PC-3 (cell line): ENCODE data around the gene CFAP73. TPM values are rescaled to one million over a fixed set of nuclear protein-coding genes. Genes with fewer than 3 reads are reported as not detected.

ENCODE experiments used
- ATAC-seq: fragments of 200-7000 bp; cut with Tn5 transposase; 2 replicates; pipeline ENCODE4 v1.9.1; 2020; ENCODE audit warnings: mild to moderate bottlenecking, moderate library complexity
- BruUV-seq: library from RNA; stranded (reverse); fragments of 400-500 nt; replicated peaks from 2 replicates; lab custom pipeline; 2021; lab: Mats Ljungman, UMichigan
- CTCF ChIA-PET: fragments of 300-600 bp; sonication (Branson Sonifier 250); formaldehyde crosslinking; loops from one replicate; lab custom pipeline; 2022; ENCODE audit warnings: antibody characterized with exemption; lab: Charles Lee
- POLR2A ChIA-PET: fragments of 300-600 bp; sonication (Branson Sonifier 250); formaldehyde crosslinking; loops from one replicate; lab custom pipeline; 2022; ENCODE audit warnings: antibody characterized with exemption; ENCODE audit not compliant: unreplicated experiment; lab: Charles Lee
- DNase-seq: peaks from one replicate; pipeline ENCODE4 v3.0.0-alpha.2; 2015
- H2AFZ ChIP-seq: fragments of 300-600 bp; sonication (generic); 2 replicates; pipeline ENCODE4 v1.6.0; 2016; ENCODE audit warnings: antibody characterized with exemption, low read length
- H3F3A ChIP-seq: fragments of 300-600 bp; sonication (generic); one replicate; pipeline ENCODE4 v1.6.0; 2017; ENCODE audit warnings: antibody characterized with exemption, low read length, control low read depth, mild to moderate bottlenecking; ENCODE audit not compliant: unreplicated experiment
- H3K27ac ChIP-seq: fragments of 300-600 bp; sonication (generic); 2 replicates; pipeline ENCODE4 v1.5.1; 2016; ENCODE audit warnings: mild to moderate bottlenecking, low read length
- H3K27me3 ChIP-seq: fragments of 300-600 bp; sonication (generic); 2 replicates; pipeline ENCODE4 v1.6.1; 2016; ENCODE audit warnings: low read length, mixed read lengths
- H3K36me3 ChIP-seq: fragments of 300-600 bp; sonication (generic); 2 replicates; pipeline ENCODE4 v1.6.1; 2016; ENCODE audit warnings: low read depth, mixed run types, low read length, mixed read lengths
- H3K4me1 ChIP-seq: fragments of 300-600 bp; sonication (generic); 2 replicates; pipeline ENCODE4 v1.5.1; 2016; ENCODE audit warnings: low read length; ENCODE audit not compliant: insufficient read depth
- H3K4me2 ChIP-seq: fragments of 300-600 bp; sonication (generic); 2 replicates; pipeline ENCODE4 v1.6.0; 2016; ENCODE audit warnings: low read length
- H3K4me3 ChIP-seq: fragments of 300-600 bp; sonication (generic); 2 replicates; pipeline ENCODE4 v1.5.1; 2016; ENCODE audit warnings: mild to moderate bottlenecking, low read length, mixed read lengths
- H3K79me2 ChIP-seq: fragments of 300-600 bp; sonication (generic); 2 replicates; pipeline ENCODE4 v1.6.1; 2017; ENCODE audit warnings: low read length, mixed read lengths
- H3K9ac ChIP-seq: fragments of 300-600 bp; sonication (generic); 2 replicates; pipeline ENCODE4 v1.6.0; 2016; ENCODE audit warnings: mild to moderate bottlenecking, low read length
- H3K9me2 ChIP-seq: fragments of 300-600 bp; sonication (generic); replicated peaks from 2 replicates; pipeline ENCODE4 v1.6.1; 2016; ENCODE audit warnings: mixed run types, low read length, mixed read lengths
- H3K9me3 ChIP-seq: fragments of 300-600 bp; sonication (generic); 2 replicates; pipeline ENCODE4 v1.6.1; 2016; ENCODE audit warnings: low read length, mixed read lengths
- H4K20me1 ChIP-seq: fragments of 300-600 bp; sonication (generic); 2 replicates; pipeline ENCODE4 v1.6.1; 2016; ENCODE audit warnings: low read length, mixed read lengths
- CTCF ChIP-seq: fragments of 300-600 bp; sonication (generic); conservative IDR thresholded peaks from 2 replicates; pipeline ENCODE4 v1.5.1; 2017; ENCODE audit warnings: antibody characterized with exemption, low read depth, mild to moderate bottlenecking, low read length
- EZH2 ChIP-seq: fragments of 300-600 bp; sonication (generic); IDR thresholded peaks from one replicate; pipeline ENCODE4 v1.6.1; 2017; ENCODE audit warnings: antibody characterized with exemption, mild to moderate bottlenecking, low read length; ENCODE audit not compliant: unreplicated experiment
- EZH2phosphoT487 ChIP-seq: fragments of 300-600 bp; sonication (generic); IDR thresholded peaks from 2 replicates; pipeline ENCODE4 v1.6.1; 2018; ENCODE audit warnings: mild to moderate bottlenecking, antibody characterized with exemption, low read length, borderline replicate concordance
- intact Hi-C: fragments of 100-400 bp; cut with micrococcal nuclease; formaldehyde crosslinking; loops from 2 replicates; pipeline ENCODE4 v1.9.0; 2023
- total RNA-seq: library from RNA; depleted of rRNA; stranded (reverse); fragments of >200 nt; gene quantifications from 2 replicates; pipeline ENCODE4 v1.2.3, GENCODE V29; 2014

The CFAP73 gene
- total RNA-seq, 1 experiment from 2014 or later, result not detected

GRCh38 chr12:113154351-113154973 is 4.9 kb downstream of the CFAP73 start:
- BruUV-seq, result no TSS peak
- ChIA-PET POLR2A (no interaction called here), CTCF (no interaction called here)
- intact Hi-C loops, result loop anchor here (10.0 kb wide), 1 partner anchor 60 kb away; no protein-coding TSS in a partner anchor
- Histone ChIP-seq H2AFZ (no peak overlapping the region), H4K20me1 (no peaks in the 10 kb centered on the region), H3F3A (no peaks in the 10 kb centered on the region), H3K9ac (no peak overlapping the region), H3K4me3 (no peak overlapping the region), H3K36me3 (peaks cover 20% of the 10 kb centered on the region; the same call in 1 of the 2 replicates), H3K9me3 (no peaks in the 10 kb centered on the region), H3K4me2 (no peak overlapping the region), H3K9me2 (no peaks in the 10 kb centered on the region), H3K79me2 (no peaks in the 10 kb centered on the region), H3K4me1 (peaks cover 7% of the 10 kb centered on the region; the same call in 1 of the 2 replicates), H3K27me3 (no peaks in the 10 kb centered on the region), H3K27ac (no peak overlapping the region)
- ATAC-seq (no peak), DNase-seq (no peak)
- TF ChIP-seq EZH2phosphoT487 (no peak), EZH2 (no peak), CTCF (no peak)

GRCh38 chr12:113155060-113155459 is 5.5 kb downstream of the CFAP73 start:
- intact Hi-C loops, result loop anchor here (10.0 kb wide), 1 partner anchor 60 kb away; no protein-coding TSS in a partner anchor
- Histone ChIP-seq H2AFZ (no peak overlapping the region), H3K9me2 (no peaks in the 10 kb centered on the region), H3K9me3 (no peaks in the 10 kb centered on the region), H3K4me2 (no peak overlapping the region), H3F3A (no peaks in the 10 kb centered on the region), H3K36me3 (peaks cover 26% of the 10 kb centered on the region; the same call in 1 of the 2 replicates), H3K4me3 (no peak overlapping the region), H3K9ac (no peak overlapping the region), H3K4me1 (peaks cover 7% of the 10 kb centered on the region; the same call in 1 of the 2 replicates), H3K79me2 (no peaks in the 10 kb centered on the region), H3K27ac (no peak overlapping the region), H4K20me1 (no peaks in the 10 kb centered on the region), H3K27me3 (no peaks in the 10 kb centered on the region)
- ChIA-PET POLR2A (no interaction called here), CTCF (no interaction called here)
- no TSS peak for BruUV-seq
- no peak for DNase-seq
- no peak for ATAC-seq
- no peak for TF ChIP-seq EZH2phosphoT487
- no peak for TF ChIP-seq CTCF
- TF ChIP-seq EZH2, result no peak

- Histone ChIP-seq H3K9ac (no peak overlapping the region), H3K9me3 (no peaks in the 10 kb centered on the region), H3F3A (no peaks in the 10 kb centered on the region), H3K9me2 (no peaks in the 10 kb centered on the region), H3K27ac (no peak overlapping the region), H3K27me3 (no peaks in the 10 kb centered on the region), H3K36me3 (peaks cover 31% of the 10 kb centered on the region), H3K4me3 (no peak overlapping the region), H2AFZ (no peak overlapping the region), H4K20me1 (peaks cover 4% of the 10 kb centered on the region; the same call in 1 of the 2 replicates), H3K4me1 (peaks cover 7% of the 10 kb centered on the region; the same call in 1 of the 2 replicates), H3K4me2 (no peak overlapping the region), H3K79me2 (no peaks in the 10 kb centered on the region)
- TF ChIP-seq CTCF, result no peak
- no peak for TF ChIP-seq EZH2phosphoT487
- no peak for TF ChIP-seq EZH2
- BruUV-seq, result no TSS peak
- no peak for ATAC-seq
- intact Hi-C loops, result loop anchor here (10.0 kb wide), 1 partner anchor 61 kb away; no protein-coding TSS in a partner anchor
- ChIA-PET CTCF (no interaction called here), POLR2A (no interaction called here)
- no peak for DNase-seq
These were observed 6.1 kb downstream of the CFAP73 start for GRCh38 chr12:113155646-113156045.
